ENCODE data around the gene CDK6. TPM values are rescaled to one million over a fixed set of nuclear protein-coding genes. Genes with fewer than 3 reads are reported as not detected.

The CDK6 gene
- total RNA-seq, 1 experiment from 2014 or later: 32.1 TPM

GRCh38 chr7:92658671-92659070, 177.7 kb downstream of the CDK6 start:
- no peak for DNase-seq
- Histone ChIP-seq H3K36me3 (replicated peaks; ENCODE audit: control insufficient read depth, insufficient read depth, low read length) (no peaks in the 10 kb centered on the region), H3K27me3 (ENCODE audit: control insufficient read depth, insufficient read depth, low read length) (no peaks in the 10 kb centered on the region), H3K4me3 (ENCODE audit: insufficient read depth, low read depth, low read length) (no peak overlapping the region)

- DNase-seq: no peak
- Histone ChIP-seq H3K4me3 (ENCODE audit: insufficient read depth, low read depth, low read length) (no peak overlapping the region), H3K36me3 (replicated peaks; ENCODE audit: control insufficient read depth, insufficient read depth, low read length) (no peaks in the 10 kb centered on the region), H3K27me3 (ENCODE audit: control insufficient read depth, insufficient read depth, low read length) (no peaks in the 10 kb centered on the region)
Measured at GRCh38 chr7:92657391-92657790, 179.0 kb downstream of the CDK6 start.

- Histone ChIP-seq H3K27me3 (ENCODE audit: control insufficient read depth, insufficient read depth, low read length) (no peaks in the 10 kb centered on the region), H3K36me3 (replicated peaks; ENCODE audit: control insufficient read depth, insufficient read depth, low read length) (no peaks in the 10 kb centered on the region), H3K4me3 (ENCODE audit: insufficient read depth, low read depth, low read length) (no peak overlapping the region)
- no peak for DNase-seq
Measured at GRCh38 chr7:92656121-92656520, 180.3 kb downstream of the CDK6 start.

- DNase-seq: no peak
- Histone ChIP-seq H3K4me3 (ENCODE audit: insufficient read depth, low read depth, low read length) (no peak overlapping the region), H3K36me3 (replicated peaks; ENCODE audit: control insufficient read depth, insufficient read depth, low read length) (no peaks in the 10 kb centered on the region), H3K27me3 (ENCODE audit: control insufficient read depth, insufficient read depth, low read length) (no peaks in the 10 kb centered on the region)
Measured at GRCh38 chr7:92655346-92655884, 181.0 kb downstream of the CDK6 start.

- Histone ChIP-seq H3K36me3 (replicated peaks; ENCODE audit: control insufficient read depth, insufficient read depth, low read length) (no peaks in the 10 kb centered on the region), H3K4me3 (ENCODE audit: insufficient read depth, low read depth, low read length) (no peak overlapping the region), H3K27me3 (ENCODE audit: control insufficient read depth, insufficient read depth, low read length) (no peaks in the 10 kb centered on the region)
- no peak for DNase-seq
Measured at GRCh38 chr7:92653136-92653535, 183.2 kb downstream of the CDK6 start.

GRCh38 chr7:92652536-92652935, 183.8 kb downstream of the CDK6 start:
- no peak for DNase-seq
- H3K27me3 ChIP-seq (ENCODE audit: control insufficient read depth, insufficient read depth, low read length): no peaks in the 10 kb centered on the region
- H3K4me3 ChIP-seq (ENCODE audit: insufficient read depth, low read depth, low read length): no peak overlapping the region
- no peaks in the 10 kb centered on the region for H3K36me3 ChIP-seq (replicated peaks; ENCODE audit: control insufficient read depth, insufficient read depth, low read length)

GRCh38 chr7:92650391-92650790, 186.0 kb downstream of the CDK6 start:
- no peaks in the 10 kb centered on the region for H3K36me3 ChIP-seq (replicated peaks; ENCODE audit: control insufficient read depth, insufficient read depth, low read length)

GRCh38 chr7:92648067-92648466, 188.3 kb downstream of the CDK6 start:
- Histone ChIP-seq H3K27me3 (ENCODE audit: control insufficient read depth, insufficient read depth, low read length) (no peaks in the 10 kb centered on the region), H3K36me3 (replicated peaks; ENCODE audit: control insufficient read depth, insufficient read depth, low read length) (no peaks in the 10 kb centered on the region), H3K4me3 (ENCODE audit: insufficient read depth, low read depth, low read length) (no peak overlapping the region)
- no peak for DNase-seq

More at GRCh38 chr7:92650391-92650790, 186.0 kb downstream of the CDK6 start:
- Histone ChIP-seq H3K27me3 (ENCODE audit: control insufficient read depth, insufficient read depth, low read length) (no peaks in the 10 kb centered on the region), H3K4me3 (ENCODE audit: insufficient read depth, low read depth, low read length) (no peak overlapping the region)
- no peak for DNase-seq

GRCh38 chr7:92647652-92648051, 188.7 kb downstream of the CDK6 start:
- Histone ChIP-seq H3K36me3 (replicated peaks; ENCODE audit: control insufficient read depth, insufficient read depth, low read length) (no peaks in the 10 kb centered on the region), H3K4me3 (ENCODE audit: insufficient read depth, low read depth, low read length) (no peak overlapping the region), H3K27me3 (ENCODE audit: control insufficient read depth, insufficient read depth, low read length) (no peaks in the 10 kb centered on the region)
- no peak for DNase-seq

GRCh38 chr7:92647011-92647625, 189.3 kb downstream of the CDK6 start:
- Histone ChIP-seq H3K36me3 (replicated peaks; ENCODE audit: control insufficient read depth, insufficient read depth, low read length) (no peaks in the 10 kb centered on the region), H3K4me3 (ENCODE audit: insufficient read depth, low read depth, low read length) (no peak overlapping the region), H3K27me3 (ENCODE audit: control insufficient read depth, insufficient read depth, low read length) (no peaks in the 10 kb centered on the region)
- no peak for DNase-seq

- H3K27me3 ChIP-seq (ENCODE audit: control insufficient read depth, insufficient read depth, low read length): no peaks in the 10 kb centered on the region
- DNase-seq: no peak
- no peak overlapping the region for H3K4me3 ChIP-seq (ENCODE audit: insufficient read depth, low read depth, low read length)
- no peaks in the 10 kb centered on the region for H3K36me3 ChIP-seq (replicated peaks; ENCODE audit: control insufficient read depth, insufficient read depth, low read length)
Measured at GRCh38 chr7:92645114-92646061, 191.0 kb downstream of the CDK6 start.

GRCh38 chr7:92644406-92645113, 191.8 kb downstream of the CDK6 start:
- H3K36me3 ChIP-seq (replicated peaks; ENCODE audit: control insufficient read depth, insufficient read depth, low read length): no peaks in the 10 kb centered on the region
- no peak overlapping the region for H3K4me3 ChIP-seq (ENCODE audit: insufficient read depth, low read depth, low read length)
- H3K27me3 ChIP-seq (ENCODE audit: control insufficient read depth, insufficient read depth, low read length): no peaks in the 10 kb centered on the region
- DNase-seq: no peak

GRCh38 chr7:92643821-92644220, 192.6 kb downstream of the CDK6 start:
- H3K36me3 ChIP-seq (replicated peaks; ENCODE audit: control insufficient read depth, insufficient read depth, low read length): no peaks in the 10 kb centered on the region
- no peak for DNase-seq
- H3K4me3 ChIP-seq (ENCODE audit: insufficient read depth, low read depth, low read length): no peak overlapping the region
- no peaks in the 10 kb centered on the region for H3K27me3 ChIP-seq (ENCODE audit: control insufficient read depth, insufficient read depth, low read length)

GRCh38 chr7:92641921-92642511, 194.4 kb downstream of the CDK6 start:
- no peak overlapping the region for H3K4me3 ChIP-seq (ENCODE audit: insufficient read depth, low read depth, low read length)
- H3K36me3 ChIP-seq (replicated peaks; ENCODE audit: control insufficient read depth, insufficient read depth, low read length): no peaks in the 10 kb centered on the region
- DNase-seq: no peak
- no peaks in the 10 kb centered on the region for H3K27me3 ChIP-seq (ENCODE audit: control insufficient read depth, insufficient read depth, low read length)

All from H7 (cell line).